ENCODE results near the gene ABL2.
"Not testable (repeated sequence)": the region's sequence is repeated elsewhere in the genome, so short reads cannot be mapped to it uniquely, and the experiment has no call there.

ABL2 gene

DNA sequence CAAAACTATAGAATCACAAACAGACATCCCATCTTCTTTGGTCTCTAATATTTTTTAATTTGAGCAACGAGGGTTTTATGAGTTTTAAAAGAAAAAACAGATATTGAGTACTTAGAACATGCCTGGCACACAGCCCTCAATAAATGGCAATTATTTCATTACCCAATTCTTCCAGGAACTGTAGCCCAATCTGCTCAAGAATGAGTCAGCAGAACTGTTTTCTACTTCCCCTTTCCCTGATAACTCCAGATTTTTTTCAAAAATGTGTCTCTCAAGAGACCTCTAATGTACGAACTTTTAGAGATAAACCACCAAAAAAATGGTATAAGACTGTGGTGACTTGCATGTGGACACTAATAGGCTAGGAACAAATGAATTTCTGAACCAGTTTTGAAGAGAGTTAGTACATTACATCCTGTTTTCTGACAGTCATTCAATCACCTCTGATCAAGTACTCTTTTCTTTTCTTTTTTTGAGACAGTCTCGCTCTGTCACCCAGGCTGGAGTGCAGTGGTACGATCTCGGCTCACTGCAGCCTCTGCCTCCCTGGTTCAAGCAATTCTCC is 11.5 kb downstream of the ABL2 start:
- H3K4me3 ChIP-seq (ENCODE audit: low read length), result no peak overlapping the region
- TF ChIP-seq, protein P1, sequence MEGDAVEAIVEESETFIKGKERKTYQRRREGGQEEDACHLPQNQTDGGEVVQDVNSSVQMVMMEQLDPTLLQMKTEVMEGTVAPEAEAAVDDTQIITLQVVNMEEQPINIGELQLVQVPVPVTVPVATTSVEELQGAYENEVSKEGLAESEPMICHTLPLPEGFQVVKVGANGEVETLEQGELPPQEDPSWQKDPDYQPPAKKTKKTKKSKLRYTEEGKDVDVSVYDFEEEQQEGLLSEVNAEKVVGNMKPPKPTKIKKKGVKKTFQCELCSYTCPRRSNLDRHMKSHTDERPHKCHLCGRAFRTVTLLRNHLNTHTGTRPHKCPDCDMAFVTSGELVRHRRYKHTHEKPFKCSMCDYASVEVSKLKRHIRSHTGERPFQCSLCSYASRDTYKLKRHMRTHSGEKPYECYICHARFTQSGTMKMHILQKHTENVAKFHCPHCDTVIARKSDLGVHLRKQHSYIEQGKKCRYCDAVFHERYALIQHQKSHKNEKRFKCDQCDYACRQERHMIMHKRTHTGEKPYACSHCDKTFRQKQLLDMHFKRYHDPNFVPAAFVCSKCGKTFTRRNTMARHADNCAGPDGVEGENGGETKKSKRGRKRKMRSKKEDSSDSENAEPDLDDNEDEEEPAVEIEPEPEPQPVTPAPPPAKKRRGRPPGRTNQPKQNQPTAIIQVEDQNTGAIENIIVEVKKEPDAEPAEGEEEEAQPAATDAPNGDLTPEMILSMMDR (conservative IDR thresholded peaks at IDR 0.05; ENCODE audit: low read depth, low read length), result no peak
- no peak for DNase-seq (ENCODE audit: low read depth)

DNA sequence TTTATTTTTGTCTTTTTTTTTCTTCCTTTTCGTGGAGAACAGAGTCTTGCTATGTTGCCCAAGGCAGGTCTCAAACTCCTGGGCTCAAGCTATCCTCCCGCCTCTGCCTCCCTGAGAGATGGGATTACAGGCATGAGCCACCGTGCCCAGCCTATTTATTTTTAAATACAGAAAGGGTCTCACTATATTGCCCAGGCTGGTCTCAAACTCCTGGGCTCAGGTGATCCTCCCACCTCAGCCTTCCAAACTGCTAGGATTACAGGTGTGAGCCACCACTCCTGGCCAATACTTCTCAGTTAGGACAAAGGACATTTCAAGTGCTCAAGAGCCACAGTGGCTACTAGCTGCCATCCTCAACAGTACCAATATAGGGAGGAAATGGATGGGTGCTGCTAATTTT is 16.2 kb downstream of the ABL2 start:
- not testable (repeated sequence) for DNase-seq (ENCODE audit: low read depth); H3K4me3 ChIP-seq (ENCODE audit: low read length)

DNA sequence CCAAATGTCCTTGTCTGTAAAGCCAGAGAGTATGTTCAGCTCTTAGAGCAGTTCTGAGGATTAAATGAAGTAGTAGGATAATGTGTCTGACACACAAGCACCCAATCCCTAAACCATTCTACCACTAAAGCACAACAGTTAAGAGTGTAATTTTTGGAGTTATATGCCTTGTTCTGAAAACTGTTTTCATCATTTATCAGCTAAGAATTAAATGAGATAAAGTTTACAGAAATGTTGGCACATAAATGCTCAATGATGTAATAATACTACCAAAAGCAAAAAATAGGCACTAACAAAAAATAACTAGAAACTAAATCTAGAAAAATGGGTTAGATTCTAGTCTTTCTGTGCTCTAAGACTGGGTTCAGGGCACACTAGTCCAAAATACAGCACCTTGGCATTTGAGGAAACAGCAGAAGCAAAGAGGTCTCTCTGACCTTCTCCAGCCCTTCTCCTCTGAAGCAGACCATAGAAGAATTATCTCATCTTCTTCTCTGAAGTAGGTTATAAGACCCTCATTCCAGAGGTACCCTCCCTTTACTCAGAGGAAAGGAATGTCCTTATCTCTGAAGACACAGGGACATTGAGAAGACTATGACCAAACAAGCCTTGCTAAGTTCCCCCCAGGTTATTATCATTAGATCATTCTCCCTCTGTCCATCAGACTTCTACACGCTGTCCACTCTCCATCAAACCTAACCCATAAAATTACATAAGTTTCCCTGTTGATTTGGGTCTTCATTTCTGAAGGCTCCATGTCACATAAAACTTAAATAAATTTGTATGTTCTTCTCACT is 20.6 kb downstream of the ABL2 start:
- no peak for DNase-seq (ENCODE audit: low read depth)
- H3K4me3 ChIP-seq (ENCODE audit: low read length), result no peak overlapping the region
- TF ChIP-seq, protein P1 (conservative IDR thresholded peaks at IDR 0.05; ENCODE audit: low read depth, low read length), result no peak

DNA sequence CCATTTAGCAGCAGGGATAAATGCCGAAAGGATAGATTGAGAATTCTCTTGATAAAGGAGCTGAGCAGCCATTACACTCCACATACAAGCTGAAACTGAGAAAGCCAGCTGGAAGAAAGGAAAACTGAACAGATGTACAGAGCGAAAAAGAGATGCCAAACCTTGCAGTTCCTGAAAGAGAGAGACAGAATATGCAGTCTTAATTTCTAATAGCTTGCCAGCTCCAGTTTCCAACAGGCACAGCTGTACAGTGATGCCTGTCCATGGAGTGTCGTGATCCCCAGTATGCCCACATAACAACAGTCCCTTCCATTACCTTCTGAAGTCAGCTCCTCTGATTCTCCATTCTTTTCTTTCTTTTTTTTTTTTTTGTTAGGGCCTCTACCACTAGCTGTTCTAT is 22.7 kb downstream of the ABL2 start:
- TF ChIP-seq, protein P1 (conservative IDR thresholded peaks at IDR 0.05; ENCODE audit: low read depth, low read length), result no peak
- no peak for DNase-seq (ENCODE audit: low read depth)
- no peak overlapping the region for H3K4me3 ChIP-seq (ENCODE audit: low read length)

DNA sequence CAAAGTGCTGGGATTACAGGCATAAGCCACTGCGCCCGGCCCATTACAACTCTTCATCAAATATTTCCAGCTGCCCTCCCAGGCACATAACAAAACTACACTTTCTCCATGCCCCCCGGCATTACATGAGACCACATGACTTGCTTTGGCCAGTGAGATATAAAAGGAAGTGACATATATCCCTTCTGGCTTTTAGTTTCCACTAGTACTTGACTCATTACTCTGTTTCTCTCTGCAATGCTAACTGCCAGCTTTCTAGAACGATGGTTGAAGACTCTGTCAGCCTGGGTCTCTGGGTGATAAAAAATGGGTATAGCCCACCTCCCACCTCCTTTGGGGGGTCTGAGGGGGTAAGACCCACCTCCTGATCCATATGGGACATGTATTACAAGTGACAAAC is 24.2 kb downstream of the ABL2 start:
- TF ChIP-seq, protein P1 (conservative IDR thresholded peaks at IDR 0.05; ENCODE audit: low read depth, low read length), result no peak
- no peak for DNase-seq (ENCODE audit: low read depth)

DNA sequence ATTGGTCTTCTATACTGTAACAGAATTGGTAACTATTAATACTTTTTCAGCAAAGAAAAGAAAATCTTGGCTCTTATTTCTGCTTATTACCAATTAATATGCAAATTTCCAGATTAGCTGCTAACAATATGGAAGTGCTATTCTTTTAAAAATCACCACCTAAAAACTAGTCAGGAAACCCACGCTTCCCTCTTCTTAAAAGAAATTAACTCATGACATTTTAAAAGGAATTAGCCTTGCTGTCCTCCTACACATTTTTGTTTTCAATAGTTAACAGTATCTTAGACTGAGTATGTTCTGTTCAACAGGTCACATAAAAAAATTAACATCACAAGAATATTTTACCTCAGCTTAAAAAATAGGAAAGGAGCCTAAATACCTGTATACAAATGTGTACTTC is 27.3 kb downstream of the ABL2 start:
- TF ChIP-seq, protein P1 (conservative IDR thresholded peaks at IDR 0.05; ENCODE audit: low read depth, low read length), result no peak
- H3K4me3 ChIP-seq (ENCODE audit: low read length), result no peak overlapping the region
- DNase-seq (ENCODE audit: low read depth), result no peak

More for the DNA sequence above, 24.2 kb downstream of the ABL2 start:
- no peak overlapping the region for H3K4me3 ChIP-seq (ENCODE audit: low read length)

DNA sequence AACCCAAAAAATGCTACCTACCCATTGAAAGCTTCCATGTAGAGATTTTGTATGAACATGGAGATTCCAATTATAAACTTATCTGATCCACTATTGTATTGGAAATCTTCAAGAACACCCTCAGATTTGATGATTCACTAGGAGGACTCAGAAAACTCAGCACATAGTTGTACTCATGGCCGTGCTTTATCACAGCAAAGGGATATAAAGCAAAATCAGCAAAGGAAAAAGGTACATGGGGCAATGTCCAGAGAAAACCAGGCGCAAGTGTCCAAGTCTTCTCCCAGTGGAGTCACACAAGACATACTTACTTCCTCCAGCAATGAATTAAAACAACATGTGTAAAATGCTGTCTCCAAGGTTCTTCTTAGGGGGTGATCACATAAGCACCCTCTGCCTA is 28.9 kb downstream of the ABL2 start:
- TF ChIP-seq, protein P1 (conservative IDR thresholded peaks at IDR 0.05; ENCODE audit: low read depth, low read length), result no peak
- H3K4me3 ChIP-seq (ENCODE audit: low read length), result no peak overlapping the region
- no peak for DNase-seq (ENCODE audit: low read depth)
